ENCODE data around the gene KLLN. TPM values are rescaled to one million over a fixed set of nuclear protein-coding genes. Genes with fewer than 3 reads are reported as not detected.
"Not testable (repeated sequence)": the region's sequence is repeated elsewhere in the genome, so short reads cannot be mapped to it uniquely, and the experiment has no call there.

The KLLN gene, protein sequence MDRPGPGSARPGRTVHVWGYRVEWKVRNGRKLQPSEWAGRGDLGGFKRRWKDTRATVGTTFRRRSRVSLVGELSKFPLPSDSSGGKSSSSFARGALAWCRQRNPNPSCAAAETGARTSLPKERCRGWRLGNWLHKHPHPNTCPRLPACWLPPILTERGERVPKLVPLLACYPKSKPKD
- 0.11 TPM for polyA plus RNA-seq (2013, experiment 1 of 2)
- 0.15 TPM for polyA plus RNA-seq (2013, experiment 2 of 2)

- peak within 1 kb of the TSS; percentile 100 for H3K27ac ChIP-seq (ENCODE audit: low read depth, low read length)
- H3K4me3 ChIP-seq (ENCODE audit: low read length) = peak within 1 kb of the TSS; percentile 80
- WGBS (ENCODE audit: extremely low coverage, insufficient coverage, low lambda C conversion rate) = no CpG with 5 or more reads among the region's 89 CpGs
- DNase-seq = peak; percentile 95
- no peak within 1 kb of the TSS for H2BK15ac ChIP-seq (replicated peaks; ENCODE audit: low read depth)
- H2BK5ac ChIP-seq (ENCODE audit: low read length) = peak within 1 kb of the TSS; percentile 10
- H4K5ac ChIP-seq (ENCODE audit: low read length) = no peak within 1 kb of the TSS
- no peak within 1 kb of the TSS for H2AK5ac ChIP-seq (ENCODE audit: low read length)
- H3K36me3 ChIP-seq (ENCODE audit: control insufficient read depth, insufficient read depth, low read length) = no peaks in the 10 kb centered on the region
- no peak within 1 kb of the TSS for H4K8ac ChIP-seq (ENCODE audit: low read depth, low read length)
- H3K9ac ChIP-seq (ENCODE audit: low read length) = peak within 1 kb of the TSS; percentile 88
- H3K18ac ChIP-seq (ENCODE audit: low read length) = peak within 1 kb of the TSS; percentile 6
- H3K56ac ChIP-seq (ENCODE audit: low read length) = peak within 1 kb of the TSS; percentile 93
- peak within 1 kb of the TSS; percentile 60 for H3K4ac ChIP-seq (ENCODE audit: low read depth, low read length)
- no peaks in the 10 kb centered on the region for H3K27me3 ChIP-seq (ENCODE audit: insufficient read depth, low read length, poor library complexity)
- H3K79me1 ChIP-seq (ENCODE audit: low read length) = no peaks in the 10 kb centered on the region
- peak within 1 kb of the TSS; percentile 90 for H3K23ac ChIP-seq (ENCODE audit: low read length)
- H3K4me2 ChIP-seq (ENCODE audit: low read length) = peak within 1 kb of the TSS; percentile 98
- peaks cover 25% of the 10 kb centered on the region for H3K79me2 ChIP-seq (ENCODE audit: control insufficient read depth, insufficient read depth, low read length)
- H2BK120ac ChIP-seq (ENCODE audit: low read depth, low read length) = no peak within 1 kb of the TSS
- no peaks in the 10 kb centered on the region for H3K4me1 ChIP-seq (ENCODE audit: control insufficient read depth, low read depth, low read length)
These were observed at the start of gene KLLN, which contains the start of gene PTEN for GRCh38 chr10:87863053-87863943. Gene KLLN, minus strand, starts transcription at chr10:87863533. Its CDS starts 1,046 bp downstream, at chr10:87862487. Gene PTEN, plus strand, starts transcription at chr10:87863625. Its CDS starts 845 bp downstream, at chr10:87864470.

DNA sequence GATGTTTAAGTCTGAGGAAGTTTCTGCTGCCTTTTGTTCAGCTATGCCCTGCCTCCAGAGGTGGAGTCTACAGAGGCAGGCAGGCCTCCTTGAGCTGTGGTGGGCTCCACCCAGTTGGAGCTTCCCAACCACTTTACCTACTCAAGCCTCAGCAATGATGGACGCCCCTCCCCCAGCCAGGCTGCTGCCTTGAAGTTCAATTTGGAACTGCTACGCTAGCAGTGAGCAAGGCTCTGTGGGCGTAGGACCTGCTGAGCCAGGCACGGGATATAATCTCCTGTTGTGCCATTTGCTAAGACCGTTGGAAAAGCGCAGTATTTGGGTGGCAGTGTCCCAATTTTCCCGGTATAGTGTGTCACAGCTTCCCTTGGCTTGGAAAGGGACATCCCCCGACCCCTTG, 40.1 kb upstream of the KLLN start:
- H3K18ac ChIP-seq (ENCODE audit: low read length); H2BK120ac ChIP-seq (ENCODE audit: low read depth, low read length); H3K79me2 ChIP-seq (ENCODE audit: control insufficient read depth, insufficient read depth, low read length); H4K5ac ChIP-seq (ENCODE audit: low read length); H3K23ac ChIP-seq (ENCODE audit: low read length); DNase-seq; H2AK5ac ChIP-seq (ENCODE audit: low read length); H3K27me3 ChIP-seq (ENCODE audit: insufficient read depth, low read length, poor library complexity); H3K4ac ChIP-seq (ENCODE audit: low read depth, low read length); H4K8ac ChIP-seq (ENCODE audit: low read depth, low read length); H3K36me3 ChIP-seq (ENCODE audit: control insufficient read depth, insufficient read depth, low read length); H3K56ac ChIP-seq (ENCODE audit: low read length); H3K4me2 ChIP-seq (ENCODE audit: low read length); H2BK15ac ChIP-seq (replicated peaks; ENCODE audit: low read depth); H3K79me1 ChIP-seq (ENCODE audit: low read length); H3K27ac ChIP-seq (ENCODE audit: low read depth, low read length); H2BK5ac ChIP-seq (ENCODE audit: low read length); H3K9ac ChIP-seq (ENCODE audit: low read length); H3K4me1 ChIP-seq (ENCODE audit: control insufficient read depth, low read depth, low read length); H3K4me3 ChIP-seq (ENCODE audit: low read length): not testable (repeated sequence)
- WGBS (ENCODE audit: extremely low coverage, insufficient coverage, low lambda C conversion rate) = no CpG with 5 or more reads among the region's 8 CpGs

GRCh38 chr10:87897957-87898356, 34.6 kb upstream of the KLLN start:
- not testable (repeated sequence) for H3K36me3 ChIP-seq (ENCODE audit: control insufficient read depth, insufficient read depth, low read length); H3K23ac ChIP-seq (ENCODE audit: low read length); H3K27ac ChIP-seq (ENCODE audit: low read depth, low read length); H4K8ac ChIP-seq (ENCODE audit: low read depth, low read length); DNase-seq; H3K9ac ChIP-seq (ENCODE audit: low read length); H2BK120ac ChIP-seq (ENCODE audit: low read depth, low read length); H2AK5ac ChIP-seq (ENCODE audit: low read length); H3K56ac ChIP-seq (ENCODE audit: low read length); H3K79me2 ChIP-seq (ENCODE audit: control insufficient read depth, insufficient read depth, low read length); H2BK5ac ChIP-seq (ENCODE audit: low read length); H4K5ac ChIP-seq (ENCODE audit: low read length); H3K4ac ChIP-seq (ENCODE audit: low read depth, low read length); H3K4me1 ChIP-seq (ENCODE audit: control insufficient read depth, low read depth, low read length); H3K18ac ChIP-seq (ENCODE audit: low read length); H3K27me3 ChIP-seq (ENCODE audit: insufficient read depth, low read length, poor library complexity); H3K4me2 ChIP-seq (ENCODE audit: low read length); H2BK15ac ChIP-seq (replicated peaks; ENCODE audit: low read depth); H3K79me1 ChIP-seq (ENCODE audit: low read length); H3K4me3 ChIP-seq (ENCODE audit: low read length)
- WGBS (ENCODE audit: extremely low coverage, insufficient coverage, low lambda C conversion rate) = no CpG with 5 or more reads among the region's 8 CpGs

- no CpG with 5 or more reads among the region's 2 CpGs for WGBS (ENCODE audit: extremely low coverage, insufficient coverage, low lambda C conversion rate)
- Histone ChIP-seq H2BK5ac (ENCODE audit: low read length) (no peak overlapping the region), H3K4me2 (ENCODE audit: low read length) (no peak overlapping the region), H3K23ac (ENCODE audit: low read length) (no peak overlapping the region), H3K27me3 (ENCODE audit: insufficient read depth, low read length, poor library complexity) (no peaks in the 10 kb centered on the region), H2BK15ac (replicated peaks; ENCODE audit: low read depth) (no peak overlapping the region), H4K5ac (ENCODE audit: low read length) (no peak overlapping the region), H3K4me1 (ENCODE audit: control insufficient read depth, low read depth, low read length) (no peaks in the 10 kb centered on the region), H4K8ac (ENCODE audit: low read depth, low read length) (no peak overlapping the region), H3K4ac (ENCODE audit: low read depth, low read length) (no peak overlapping the region), H3K18ac (ENCODE audit: low read length) (no peak overlapping the region), H3K27ac (ENCODE audit: low read depth, low read length) (no peak overlapping the region), H3K4me3 (ENCODE audit: low read length) (no peak overlapping the region), H3K36me3 (ENCODE audit: control insufficient read depth, insufficient read depth, low read length) (no peaks in the 10 kb centered on the region), H3K79me1 (ENCODE audit: low read length) (peaks cover 3% of the 10 kb centered on the region), H2BK120ac (ENCODE audit: low read depth, low read length) (no peak overlapping the region), H3K9ac (ENCODE audit: low read length) (no peak overlapping the region), H2AK5ac (ENCODE audit: low read length) (no peak overlapping the region), H3K56ac (ENCODE audit: low read length) (no peak overlapping the region), H3K79me2 (ENCODE audit: control insufficient read depth, insufficient read depth, low read length) (peaks cover 2% of the 10 kb centered on the region)
- no peak for DNase-seq
These were observed 32.9 kb upstream of the KLLN start for GRCh38 chr10:87896216-87896615.

DNA sequence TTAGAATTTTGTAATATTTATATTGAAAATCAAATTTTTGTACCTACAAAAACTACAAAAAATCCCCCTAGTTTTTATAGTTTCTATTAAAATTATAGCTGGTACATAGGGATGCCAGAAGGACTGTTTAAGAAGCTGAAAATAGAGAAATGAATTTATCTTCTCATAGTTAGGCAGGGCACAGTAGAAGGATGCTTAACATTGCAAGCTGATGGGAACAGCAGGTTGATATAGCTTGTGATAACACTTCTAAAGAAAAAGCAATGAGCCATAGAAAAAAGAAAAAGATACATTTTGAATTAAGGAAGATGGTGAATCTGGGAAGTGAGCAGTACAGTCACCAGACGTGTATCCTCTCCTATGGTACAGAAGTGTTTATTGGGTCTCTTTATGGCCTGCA, 32.1 kb upstream of the KLLN start:
- H3K4me1 ChIP-seq (ENCODE audit: control insufficient read depth, low read depth, low read length) = no peaks in the 10 kb centered on the region
- H2AK5ac ChIP-seq (ENCODE audit: low read length) = no peak overlapping the region
- no peak overlapping the region for H3K27ac ChIP-seq (ENCODE audit: low read depth, low read length)

More for the DNA sequence above, 32.1 kb upstream of the KLLN start:
- Histone ChIP-seq H3K4me2 (ENCODE audit: low read length) (no peak overlapping the region), H3K18ac (ENCODE audit: low read length) (no peak overlapping the region), H3K4ac (ENCODE audit: low read depth, low read length) (no peak overlapping the region), H3K56ac (ENCODE audit: low read length) (no peak overlapping the region), H2BK5ac (ENCODE audit: low read length) (no peak overlapping the region), H2BK120ac (ENCODE audit: low read depth, low read length) (no peak overlapping the region), H3K27me3 (ENCODE audit: insufficient read depth, low read length, poor library complexity) (no peaks in the 10 kb centered on the region), H4K8ac (ENCODE audit: low read depth, low read length) (no peak overlapping the region), H4K5ac (ENCODE audit: low read length) (no peak overlapping the region), H3K23ac (ENCODE audit: low read length) (no peak overlapping the region), H3K4me3 (ENCODE audit: low read length) (no peak overlapping the region), H3K79me1 (ENCODE audit: low read length) (peaks cover 3% of the 10 kb centered on the region), H3K36me3 (ENCODE audit: control insufficient read depth, insufficient read depth, low read length) (no peaks in the 10 kb centered on the region), H3K9ac (ENCODE audit: low read length) (no peak overlapping the region), H3K79me2 (ENCODE audit: control insufficient read depth, insufficient read depth, low read length) (peaks cover 2% of the 10 kb centered on the region), H2BK15ac (replicated peaks; ENCODE audit: low read depth) (no peak overlapping the region)
- no CpG with 5 or more reads among the region's 1 CpG for WGBS (ENCODE audit: extremely low coverage, insufficient coverage, low lambda C conversion rate)
- DNase-seq = no peak
